ENCODE results near the gene CEP97.
"Not testable (repeated sequence)": the region's sequence is repeated elsewhere in the genome, so short reads cannot be mapped to it uniquely, and the experiment has no call there.

CEP97 gene

GRCh38 chr3:101730839-101731238 is 6.4 kb downstream of the CEP97 start:
- H2AFZ ChIP-seq (ENCODE audit: insufficient read depth, low read length, poor library complexity) = no peak overlapping the region
- no peak overlapping the region for H2BK120ac ChIP-seq (ENCODE audit: insufficient read depth, low read length, poor library complexity)
- no peak overlapping the region for H3K18ac ChIP-seq (ENCODE audit: low read length)
- H3K79me2 ChIP-seq (ENCODE audit: control insufficient read depth, insufficient read depth, low read length, poor library complexity) = no peaks in the 10 kb centered on the region
- no peaks in the 10 kb centered on the region for H3K4me1 ChIP-seq (ENCODE audit: control insufficient read depth in 1 of 2, insufficient read depth in 2 of 2, low read length in 2 of 2)
- no peak overlapping the region for H3K14ac ChIP-seq (ENCODE audit: low read length)
- no peak overlapping the region for H3K4ac ChIP-seq (ENCODE audit: low read depth, low read length)
- no peaks in the 10 kb centered on the region for H3K79me1 ChIP-seq (ENCODE audit: low read length)
- no peaks in the 10 kb centered on the region for H3K27me3 ChIP-seq (ENCODE audit: insufficient read depth, low read length)
- no peak for DNase-seq
- no peak overlapping the region for H2BK5ac ChIP-seq (ENCODE audit: low read depth, low read length, poor library complexity)
- no peaks in the 10 kb centered on the region for H3K9me3 ChIP-seq (ENCODE audit: insufficient read depth, low read depth, low read length)
- no peak overlapping the region for H3K27ac ChIP-seq (ENCODE audit: low read depth, low read length)
- H3K9ac ChIP-seq (ENCODE audit: low read length) = no peak overlapping the region
- H4K91ac ChIP-seq (ENCODE audit: low read depth, low read length) = no peak overlapping the region
- H3K23ac ChIP-seq (ENCODE audit: low read length) = no peak overlapping the region
- no peak overlapping the region for H3K4me2 ChIP-seq (ENCODE audit: low read length)
- no peak overlapping the region for H4K8ac ChIP-seq (ENCODE audit: low read depth, low read length)
- no peak overlapping the region for H3K4me3 ChIP-seq (ENCODE audit: low read depth, low read length)
- no peak overlapping the region for H2BK12ac ChIP-seq (ENCODE audit: low read length)
- no peak overlapping the region for H4K12ac ChIP-seq (ENCODE audit: low read depth, low read length)
- peaks cover 22 to 28% of the 10 kb centered on the region in 2 experiments for H3K36me3 ChIP-seq (ENCODE audit: control insufficient read depth in 1 of 2, insufficient read depth in 2 of 2, low read length in 2 of 2)
- H2AK5ac ChIP-seq (ENCODE audit: low read length) = no peak overlapping the region

GRCh38 chr3:101732240-101732641 is 7.8 kb downstream of the CEP97 start:
- WGBS (ENCODE audit: extremely low coverage, insufficient coverage, insufficient read length) = no CpG with 5 or more reads among the region's 4 CpGs
- H3K79me2 ChIP-seq (ENCODE audit: control insufficient read depth, insufficient read depth, low read length, poor library complexity) = no peaks in the 10 kb centered on the region
- no peak overlapping the region for H3K9ac ChIP-seq (ENCODE audit: low read length)
- no peaks in the 10 kb centered on the region for H3K79me1 ChIP-seq (ENCODE audit: low read length)
- no peak overlapping the region for H2BK12ac ChIP-seq (ENCODE audit: low read length)
- no peak overlapping the region for H4K12ac ChIP-seq (ENCODE audit: low read depth, low read length)
- no peak overlapping the region for H2AK5ac ChIP-seq (ENCODE audit: low read length)
- no peak overlapping the region for H3K23ac ChIP-seq (ENCODE audit: low read length)
- no peak overlapping the region for H2AFZ ChIP-seq (ENCODE audit: insufficient read depth, low read length, poor library complexity)
- no peak overlapping the region for H3K27ac ChIP-seq (ENCODE audit: low read depth, low read length)
- H3K14ac ChIP-seq (ENCODE audit: low read length) = no peak overlapping the region
- H2BK5ac ChIP-seq (ENCODE audit: low read depth, low read length, poor library complexity) = no peak overlapping the region
- no peaks in the 10 kb centered on the region for H3K27me3 ChIP-seq (ENCODE audit: insufficient read depth, low read length)
- no peak overlapping the region for H3K18ac ChIP-seq (ENCODE audit: low read length)
- no peaks in the 10 kb centered on the region for H3K4me1 ChIP-seq (ENCODE audit: control insufficient read depth in 1 of 2, insufficient read depth in 2 of 2, low read length in 2 of 2)
- H3K4me2 ChIP-seq (ENCODE audit: low read length) = no peak overlapping the region
- H2BK120ac ChIP-seq (ENCODE audit: insufficient read depth, low read length, poor library complexity) = no peak overlapping the region
- no peak overlapping the region for H4K8ac ChIP-seq (ENCODE audit: low read depth, low read length)
- no peaks in the 10 kb centered on the region for H3K9me3 ChIP-seq (ENCODE audit: insufficient read depth, low read depth, low read length)
- no peak overlapping the region for H4K91ac ChIP-seq (ENCODE audit: low read depth, low read length)
- peaks cover 27 to 34% of the 10 kb centered on the region in 2 experiments for H3K36me3 ChIP-seq (ENCODE audit: control insufficient read depth in 1 of 2, insufficient read depth in 2 of 2, low read length in 2 of 2)
- H3K4ac ChIP-seq (ENCODE audit: low read depth, low read length) = no peak overlapping the region
- no peak for DNase-seq
- H3K4me3 ChIP-seq (ENCODE audit: low read depth, low read length) = no peak overlapping the region

GRCh38 chr3:101735833-101736232 is 11.4 kb downstream of the CEP97 start:
- Histone ChIP-seq H3K27me3 (ENCODE audit: insufficient read depth, low read length) (no peaks in the 10 kb centered on the region), H2BK12ac (ENCODE audit: low read length) (no peak overlapping the region), H3K4ac (ENCODE audit: low read depth, low read length) (no peak overlapping the region), H3K18ac (ENCODE audit: low read length) (no peak overlapping the region), H3K4me1 (ENCODE audit: control insufficient read depth in 1 of 2, insufficient read depth in 2 of 2, low read length in 2 of 2) (no peaks in the 10 kb centered on the region), H3K27ac (ENCODE audit: low read depth, low read length) (no peak overlapping the region), H3K79me1 (ENCODE audit: low read length) (no peaks in the 10 kb centered on the region), H2BK5ac (ENCODE audit: low read depth, low read length, poor library complexity) (no peak overlapping the region), H3K14ac (ENCODE audit: low read length) (no peak overlapping the region), H4K91ac (ENCODE audit: low read depth, low read length) (no peak overlapping the region), H3K23ac (ENCODE audit: low read length) (no peak overlapping the region), H2BK120ac (ENCODE audit: insufficient read depth, low read length, poor library complexity) (no peak overlapping the region), H3K36me3 (ENCODE audit: control insufficient read depth in 1 of 2, insufficient read depth in 2 of 2, low read length in 2 of 2) (peaks cover 17 to 30% of the 10 kb centered on the region in 2 experiments), H3K9ac (ENCODE audit: low read length) (no peak overlapping the region), H3K79me2 (ENCODE audit: control insufficient read depth, insufficient read depth, low read length, poor library complexity) (no peaks in the 10 kb centered on the region), H2AFZ (ENCODE audit: insufficient read depth, low read length, poor library complexity) (no peak overlapping the region), H3K4me3 (ENCODE audit: low read depth, low read length) (no peak overlapping the region), H2AK5ac (ENCODE audit: low read length) (no peak overlapping the region), H3K9me3 (ENCODE audit: insufficient read depth, low read depth, low read length) (no peaks in the 10 kb centered on the region), H4K12ac (ENCODE audit: low read depth, low read length) (no peak overlapping the region), H4K8ac (ENCODE audit: low read depth, low read length) (no peak overlapping the region), H3K4me2 (ENCODE audit: low read length) (no peak overlapping the region)
- no peak for DNase-seq
- no CpG with 5 or more reads among the region's 10 CpGs for WGBS (ENCODE audit: extremely low coverage, insufficient coverage, insufficient read length)

- not testable (repeated sequence) for H4K91ac ChIP-seq (ENCODE audit: low read depth, low read length); H4K8ac ChIP-seq (ENCODE audit: low read depth, low read length); H2AFZ ChIP-seq (ENCODE audit: insufficient read depth, low read length, poor library complexity); DNase-seq; H3K23ac ChIP-seq (ENCODE audit: low read length); H3K9me3 ChIP-seq (ENCODE audit: insufficient read depth, low read depth, low read length); H4K12ac ChIP-seq (ENCODE audit: low read depth, low read length); H3K79me1 ChIP-seq (ENCODE audit: low read length); H3K27ac ChIP-seq (ENCODE audit: low read depth, low read length); H2AK5ac ChIP-seq (ENCODE audit: low read length); H3K79me2 ChIP-seq (ENCODE audit: control insufficient read depth, insufficient read depth, low read length, poor library complexity); H3K27me3 ChIP-seq (ENCODE audit: insufficient read depth, low read length); H3K9ac ChIP-seq (ENCODE audit: low read length); H2BK120ac ChIP-seq (ENCODE audit: insufficient read depth, low read length, poor library complexity); H3K18ac ChIP-seq (ENCODE audit: low read length); H3K4me2 ChIP-seq (ENCODE audit: low read length); H2BK12ac ChIP-seq (ENCODE audit: low read length); H3K4ac ChIP-seq (ENCODE audit: low read depth, low read length); H3K14ac ChIP-seq (ENCODE audit: low read length); H3K4me3 ChIP-seq (ENCODE audit: low read depth, low read length); H2BK5ac ChIP-seq (ENCODE audit: low read depth, low read length, poor library complexity); H3K36me3 ChIP-seq (ENCODE audit: control insufficient read depth in 1 of 2, insufficient read depth in 2 of 2, low read length in 2 of 2); H3K4me1 ChIP-seq (ENCODE audit: control insufficient read depth in 1 of 2, insufficient read depth in 2 of 2, low read length in 2 of 2)
- WGBS (ENCODE audit: extremely low coverage, insufficient coverage, insufficient read length) = no CpG with 5 or more reads among the region's 3 CpGs
These were observed 17.5 kb downstream of the CEP97 start for GRCh38 chr3:101741914-101742313.
